Activated CD8-positive, alpha-beta T cell treated with anti-CD3 and anti-CD28 coated beads for 36 hours (primary cell): Measurements from ENCODE around the gene CSTF2T. TPM values are rescaled to one million over a fixed set of nuclear protein-coding genes. Genes with fewer than 3 reads are reported as not detected.

Source experiments
- ATAC-seq: fragments of 200-7000 bp; cut with Tn5 transposase; one replicate; pipeline ENCODE4 v1.10.0; 2021; ENCODE audit warnings: mild to moderate bottlenecking, moderate library complexity
- CTCF ChIA-PET: fragments of 350-600 bp; sonication (Branson Sonifier 250); formaldehyde crosslinking; loops from one replicate; lab custom pipeline; 2021; ENCODE audit warnings: antibody characterized with exemption; lab: Charles Lee
- POLR2A ChIA-PET: fragments of 350-600 bp; sonication (Branson Sonifier 250); formaldehyde crosslinking; loops from one replicate; lab custom pipeline; 2021; ENCODE audit warnings: antibody characterized with exemption; lab: Charles Lee
- DNase-seq: peaks from one replicate; pipeline ENCODE4 v3.0.0-alpha.2; 2020
- H3K27ac Mint-ChIP-seq: one replicate; pipeline ENCODE4 v1.8.0; 2021; ENCODE audit warnings: mild to moderate bottlenecking, mixed read lengths
- H3K27me3 Mint-ChIP-seq: one replicate; pipeline ENCODE4 v1.8.0; 2021; ENCODE audit warnings: mixed read lengths
- H3K36me3 Mint-ChIP-seq: one replicate; pipeline ENCODE4 v1.8.0; 2021; ENCODE audit warnings: low read depth, mixed read lengths
- H3K4me1 Mint-ChIP-seq: one replicate; pipeline ENCODE4 v1.8.0; 2021; ENCODE audit warnings: low read depth, mixed read lengths
- H3K4me3 Mint-ChIP-seq: one replicate; pipeline ENCODE4 v1.8.0; 2021; ENCODE audit warnings: mild to moderate bottlenecking, moderate library complexity, mixed read lengths
- H3K9me3 Mint-ChIP-seq: one replicate; pipeline ENCODE4 v1.8.0; 2021; ENCODE audit warnings: mixed read lengths
- CTCF ChIP-seq: fragments of 200-600 bp; IDR thresholded peaks from one replicate; pipeline ENCODE4 v1.8.0; 2022; ENCODE audit warnings: antibody characterized with exemption, mild to moderate bottlenecking
- intact Hi-C: fragments of 100-400 bp; cut with micrococcal nuclease; formaldehyde crosslinking; loops from one replicate; pipeline ENCODE4 v1.10.0; 2022
- total RNA-seq, 2 experiments: library from RNA; stranded (reverse); gene quantifications; one replicate each; pipeline ENCODE4 v1.2.3, GENCODE V29; 2021

Gene CSTF2T
- total RNA-seq, 2 experiments from 2014 or later, result 21.2 to 21.7 TPM

- ChIA-PET POLR2A (interaction anchor here (1.0 kb wide), 1 partner anchor 107 kb away, joined by 3 read pairs; no protein-coding TSS in a partner anchor), CTCF (no interaction called here)
- no peaks in the 10 kb centered on the region for H3K27me3 Mint-ChIP-seq
- peaks cover 36% of the 10 kb centered on the region for H3K36me3 Mint-ChIP-seq
- ATAC-seq (peak; percentile 41), DNase-seq (no peak)
- H3K27ac Mint-ChIP-seq, result peak overlapping the region; percentile 100
- H3K4me3 Mint-ChIP-seq, result peak overlapping the region; percentile 99
- TF ChIP-seq CTCF, result no peak
- peaks cover 43% of the 10 kb centered on the region for H3K4me1 Mint-ChIP-seq
- intact Hi-C loops, result no loop called here
- no peaks in the 10 kb centered on the region for H3K9me3 Mint-ChIP-seq
Measured at GRCh38 chr10:51699145-51699474, 285 bp downstream of the CSTF2T start.

DNA sequence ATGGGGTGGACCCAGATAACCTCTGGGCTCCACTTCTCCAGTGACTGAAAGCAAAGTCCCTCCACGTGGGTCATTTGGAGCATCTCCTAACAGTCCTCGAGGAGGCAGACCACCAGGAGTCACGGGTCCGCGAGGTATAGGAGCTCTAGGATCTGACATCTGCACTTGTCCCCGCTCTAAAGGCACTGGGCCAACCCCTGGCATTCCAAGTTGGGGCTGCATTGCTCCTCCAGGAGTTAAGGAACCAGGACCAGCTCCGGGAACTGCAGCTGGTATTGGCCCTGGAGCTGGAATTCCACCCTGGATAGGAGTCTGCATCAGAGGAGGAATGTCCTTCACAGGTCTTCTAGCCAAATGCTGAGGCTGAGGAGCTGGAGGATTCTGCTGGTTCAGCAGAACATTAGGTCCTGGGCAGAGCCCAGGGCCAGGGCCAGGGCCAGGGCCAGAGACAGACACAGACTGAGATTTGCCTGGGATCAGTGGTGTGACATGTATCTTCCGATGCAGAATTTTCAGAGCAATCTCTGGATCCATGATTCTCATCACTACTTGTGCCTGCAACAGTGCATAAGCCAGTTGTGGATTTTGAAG, 827 bp downstream of the CSTF2T start:
- DNase-seq (no peak), ATAC-seq (no peak)
- ChIA-PET CTCF (no interaction called here), POLR2A (no interaction called here)
- TF ChIP-seq CTCF, result no peak
- peaks cover 44% of the 10 kb centered on the region for H3K4me1 Mint-ChIP-seq
- H3K4me3 Mint-ChIP-seq, result peak overlapping the region; percentile 99
- H3K36me3 Mint-ChIP-seq, result peaks cover 36% of the 10 kb centered on the region
- intact Hi-C loops, result no loop called here
- H3K27me3 Mint-ChIP-seq, result no peaks in the 10 kb centered on the region
- peak overlapping the region; percentile 100 for H3K27ac Mint-ChIP-seq
- no peaks in the 10 kb centered on the region for H3K9me3 Mint-ChIP-seq

DNA sequence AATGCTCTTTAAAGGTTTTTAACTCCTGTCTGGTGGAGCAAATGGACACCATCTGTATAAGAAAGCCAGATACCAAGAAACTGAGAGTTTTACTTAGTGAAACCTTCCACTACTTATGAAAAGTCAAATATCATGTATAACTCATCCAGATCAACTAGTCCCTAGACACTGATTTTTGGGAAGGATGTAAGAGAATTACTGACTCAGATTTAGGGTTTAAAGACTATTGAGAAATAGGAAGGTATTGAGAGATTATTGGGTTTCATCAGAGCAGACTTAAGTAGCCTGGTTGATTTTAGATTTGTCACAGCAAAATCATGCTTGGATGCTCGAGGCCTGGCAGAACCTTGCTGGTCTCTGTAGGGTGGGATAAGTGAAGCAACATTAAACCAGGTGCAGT, 3.1 kb downstream of the CSTF2T start:
- Mint-ChIP-seq H3K9me3 (no peaks in the 10 kb centered on the region), H3K4me1 (peaks cover 44% of the 10 kb centered on the region), H3K27ac (peak overlapping the region; percentile 1), H3K4me3 (peak overlapping the region; percentile 22), H3K27me3 (no peaks in the 10 kb centered on the region), H3K36me3 (peaks cover 36% of the 10 kb centered on the region)
- no peak for DNase-seq
- no peak for ATAC-seq
- TF ChIP-seq CTCF, result no peak
- POLR2A ChIA-PET, result no interaction called here
- CTCF ChIA-PET, result no interaction called here
- intact Hi-C loops, result no loop called here

DNA sequence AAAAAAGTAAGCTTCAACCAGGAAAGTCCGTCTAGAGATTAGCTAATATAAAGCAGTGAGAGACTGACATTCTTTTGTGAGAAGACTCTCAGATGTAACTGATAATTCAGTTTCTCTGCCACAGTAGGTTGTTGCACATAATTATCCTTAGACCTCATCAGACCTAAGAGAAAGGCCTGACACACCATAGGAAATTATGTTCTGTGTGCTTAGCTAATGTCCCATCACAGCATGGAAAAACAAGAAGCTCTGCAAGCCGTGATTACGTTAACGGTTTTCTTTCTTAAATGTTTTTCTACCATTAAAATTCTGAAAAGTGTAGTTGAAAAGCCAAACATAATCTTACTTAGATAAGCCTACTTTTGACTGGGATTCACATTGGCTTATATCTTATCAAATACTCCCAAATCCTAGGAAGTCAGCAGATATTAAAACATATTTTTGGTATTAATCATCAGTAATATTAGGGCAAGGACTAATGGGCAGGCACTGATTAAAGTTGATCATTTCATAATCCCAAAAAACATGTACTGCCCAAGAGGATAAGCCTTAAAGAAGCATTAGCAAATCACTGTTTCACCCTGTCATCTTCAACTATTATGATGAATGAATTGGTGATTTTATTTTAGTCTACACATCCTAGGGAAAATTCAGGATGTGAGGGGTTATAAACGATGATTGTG, 5.2 kb downstream of the CSTF2T start:
- Mint-ChIP-seq H3K4me1 (peaks cover 37% of the 10 kb centered on the region), H3K36me3 (peaks cover 34% of the 10 kb centered on the region), H3K4me3 (no peak overlapping the region), H3K9me3 (no peaks in the 10 kb centered on the region), H3K27me3 (no peaks in the 10 kb centered on the region), H3K27ac (no peak overlapping the region)
- DNase-seq (no peak), ATAC-seq (no peak)
- no peak for TF ChIP-seq CTCF
- intact Hi-C loops, result no loop called here
- ChIA-PET CTCF (no interaction called here), POLR2A (no interaction called here)

GRCh38 chr10:51691135-51691534, 8.3 kb downstream of the CSTF2T start:
- intact Hi-C loops, result no loop called here
- DNase-seq (no peak), ATAC-seq (no peak)
- Mint-ChIP-seq H3K36me3 (peaks cover 6% of the 10 kb centered on the region), H3K4me3 (no peak overlapping the region), H3K27me3 (no peaks in the 10 kb centered on the region), H3K9me3 (no peaks in the 10 kb centered on the region), H3K27ac (no peak overlapping the region), H3K4me1 (peaks cover 14% of the 10 kb centered on the region)
- POLR2A ChIA-PET, result no interaction called here
- CTCF ChIA-PET, result no interaction called here
- no peak for TF ChIP-seq CTCF
